HG03378 (cell line): ENCODE measurements around the gene AIG1.
A peak's percentile ranks its signal among the peaks of the same experiment; 100 is the strongest.
"Not testable (repeated sequence)": the region's sequence is repeated elsewhere in the genome, so short reads cannot be mapped to it uniquely, and the experiment has no call there.

Experiments
- ATAC-seq: cut with Tn5 transposase; IDR thresholded peaks from one replicate; pipeline ENCODE4 v1.9.1; 2021; ENCODE audit warnings: mild to moderate bottlenecking, moderate library complexity; ENCODE audit not compliant: unreplicated experiment

AIG1 gene

GRCh38 chr6:143060806-143061596 is at the start of gene AIG1:
Gene AIG1 (plus strand): TSS chr6:143060889. CDS start chr6:143060926, 37 bp downstream.
- peak; percentile 49 for ATAC-seq

- ATAC-seq = no peak
These were observed 45.9 kb upstream of the AIG1 start for GRCh38 chr6:143014764-143015163.

DNA sequence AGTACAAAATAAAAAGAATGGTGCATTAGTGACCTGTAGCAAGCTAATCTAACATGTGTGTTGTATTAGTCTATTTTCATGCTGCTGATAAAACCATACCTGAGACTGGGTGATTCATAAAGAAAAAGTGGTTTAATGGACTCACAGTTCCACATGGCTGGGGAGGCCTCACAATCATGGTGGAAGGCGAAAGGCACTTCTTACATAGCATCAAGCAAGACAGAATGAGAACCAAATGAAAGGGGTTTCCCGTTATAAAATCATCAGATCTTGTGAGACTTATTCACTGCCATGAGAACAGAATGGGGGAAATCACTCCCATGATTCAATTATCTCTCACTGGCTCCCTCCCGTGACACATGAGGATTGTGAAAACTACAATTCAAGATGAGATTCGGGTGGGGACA is 45.4 kb upstream of the AIG1 start:
- no peak for ATAC-seq

GRCh38 chr6:143018955-143019354 is 41.7 kb upstream of the AIG1 start:
- no peak for ATAC-seq

GRCh38 chr6:143020862-143021261 is 39.8 kb upstream of the AIG1 start:
- not testable (repeated sequence) for ATAC-seq

GRCh38 chr6:143021543-143021942 is 39.1 kb upstream of the AIG1 start:
- no peak for ATAC-seq

DNA sequence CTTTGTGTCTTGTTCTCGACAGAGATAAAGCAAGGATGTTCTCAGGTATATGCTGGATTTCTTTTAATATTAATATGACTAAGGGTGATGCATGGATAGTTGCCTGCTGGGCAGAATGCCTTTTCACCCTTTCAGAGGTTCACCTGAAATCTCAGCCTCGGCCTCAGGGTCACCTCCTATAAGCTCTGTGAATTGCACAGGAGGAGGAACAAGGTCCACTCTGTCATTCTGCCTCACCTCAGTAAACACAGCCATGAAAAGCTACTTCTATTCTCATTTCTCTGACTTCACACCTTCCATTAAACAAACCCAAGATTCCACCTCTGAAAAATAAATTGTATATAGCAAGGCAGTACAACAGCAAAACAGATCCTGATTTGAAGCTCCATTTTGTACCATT is 38.1 kb upstream of the AIG1 start:
- ATAC-seq = no peak

GRCh38 chr6:143023695-143024094 is 37.0 kb upstream of the AIG1 start:
- ATAC-seq = no peak

GRCh38 chr6:143024977-143025376 is 35.7 kb upstream of the AIG1 start:
- ATAC-seq = no peak

GRCh38 chr6:143026696-143027449 is 33.8 kb upstream of the AIG1 start:
- ATAC-seq = no peak

GRCh38 chr6:143034689-143035334 is 25.9 kb upstream of the AIG1 start:
- ATAC-seq = no peak

GRCh38 chr6:143037470-143037869 is 23.2 kb upstream of the AIG1 start:
- no peak for ATAC-seq

- ATAC-seq = no peak
These were observed 21.9 kb upstream of the AIG1 start for GRCh38 chr6:143038833-143039232.

- no peak for ATAC-seq
These were observed 21.1 kb upstream of the AIG1 start for GRCh38 chr6:143039548-143039947.

DNA sequence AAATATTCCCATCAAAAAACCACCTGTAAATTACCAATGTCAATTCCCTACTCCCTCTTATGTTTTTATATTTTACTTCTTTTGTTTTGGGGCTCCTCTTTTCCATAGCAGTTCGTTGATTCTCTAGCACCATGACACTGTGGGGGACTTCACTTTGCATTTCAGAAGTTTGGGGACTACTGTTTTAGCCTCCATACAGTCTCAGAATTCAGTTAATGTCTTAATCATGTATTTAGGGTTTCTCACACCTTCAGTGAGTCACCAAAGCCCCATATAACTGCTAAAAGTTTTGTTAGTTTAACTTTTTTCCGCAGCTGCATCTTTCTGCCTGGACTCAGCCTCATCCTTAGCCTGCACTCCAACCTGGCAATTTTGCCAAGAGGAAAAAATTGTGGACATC is 20.7 kb upstream of the AIG1 start:
- ATAC-seq = no peak

DNA sequence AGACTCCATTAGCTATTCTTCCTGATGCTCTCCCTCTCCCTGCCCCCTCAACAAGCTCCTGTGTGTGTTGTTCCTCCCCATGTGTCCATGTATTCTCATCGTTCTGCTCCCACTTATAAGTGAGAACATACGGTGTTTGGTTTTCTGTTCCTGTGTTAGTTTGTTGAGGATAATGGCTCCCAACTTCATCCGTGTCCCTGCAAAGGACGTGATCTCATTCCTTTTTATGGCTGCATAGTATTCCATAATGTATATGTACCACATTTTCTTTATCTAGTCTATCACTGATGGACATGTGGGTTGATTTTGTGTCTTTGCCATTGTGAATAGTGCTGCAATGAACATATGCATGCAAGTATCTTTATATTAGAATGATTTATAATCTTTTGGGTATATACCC is 16.3 kb upstream of the AIG1 start:
- not testable (repeated sequence) for ATAC-seq

DNA sequence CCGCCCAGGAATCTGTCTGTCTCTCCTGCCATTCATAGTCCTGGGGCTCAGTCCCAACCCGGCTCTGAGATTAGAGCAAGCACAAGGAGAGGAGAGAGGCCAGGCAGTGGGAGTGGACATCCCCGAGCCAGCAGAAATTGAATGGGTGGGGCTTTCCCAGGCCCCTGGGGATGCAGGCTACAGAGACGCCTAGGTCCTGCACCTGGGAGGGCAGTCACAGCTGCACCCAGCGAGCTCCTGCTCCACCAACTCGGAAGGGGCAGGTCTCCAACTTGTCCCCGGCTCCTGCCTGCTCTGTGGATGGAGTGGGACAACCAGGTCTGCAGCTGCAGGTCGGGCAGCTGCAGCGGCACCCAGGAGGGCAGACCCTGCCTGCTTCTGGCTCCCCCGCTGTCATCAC is 11.1 kb upstream of the AIG1 start:
- no peak for ATAC-seq

GRCh38 chr6:143050509-143050908 is 10.2 kb upstream of the AIG1 start:
- no peak for ATAC-seq

DNA sequence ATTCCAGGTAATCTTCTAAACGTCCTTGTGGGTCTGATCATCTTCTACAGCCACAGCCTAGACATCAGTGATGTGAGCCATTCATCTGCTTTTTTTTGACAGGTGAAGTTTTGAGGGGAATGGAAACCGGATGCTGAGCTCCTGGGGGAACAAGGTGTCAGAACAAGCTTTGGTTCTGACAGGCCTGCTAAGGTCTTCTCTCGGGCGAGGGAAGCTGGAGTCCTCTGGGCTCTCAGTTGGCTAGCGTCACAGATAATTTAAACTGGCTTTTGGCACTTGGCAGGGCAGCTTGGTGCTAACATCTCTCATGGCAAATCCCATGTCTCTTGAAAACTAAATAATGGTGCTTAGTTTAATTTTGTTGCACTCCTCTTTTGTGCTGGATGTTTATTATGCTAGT is 8.4 kb upstream of the AIG1 start:
- ATAC-seq = no peak

GRCh38 chr6:143053856-143054255 is 6.8 kb upstream of the AIG1 start:
- ATAC-seq = no peak

GRCh38 chr6:143054329-143054728 is 6.4 kb upstream of the AIG1 start:
- no peak for ATAC-seq

DNA sequence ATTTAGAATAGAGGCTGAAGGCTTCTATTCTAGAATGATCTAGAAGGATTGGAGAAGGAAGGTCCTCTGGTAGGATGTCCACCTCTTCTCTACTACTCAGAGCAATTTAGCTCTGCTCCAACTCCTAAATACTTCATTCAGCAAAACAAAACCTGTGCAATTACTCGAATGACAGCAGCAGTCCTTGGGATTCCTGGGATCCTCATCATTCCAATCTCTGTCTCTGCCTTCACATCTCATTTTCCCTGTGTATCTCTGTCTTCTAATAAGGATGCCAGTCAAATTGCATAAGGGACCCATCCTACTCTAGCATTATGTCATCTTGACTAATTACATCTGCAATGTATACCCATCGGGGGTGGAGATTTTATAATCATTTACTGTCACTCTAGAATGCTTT is 5.5 kb upstream of the AIG1 start:
- ATAC-seq = no peak
